ENCODE data around the gene ZNF302.

GRCh38 chr19:34651747-34652146 lies 25.7 kb upstream of the ZNF302 start:
- TF ChIP-seq EZH2 (IDR thresholded peaks at IDR 0.05) (no peak), POLR2AphosphoS5 (IDR thresholded peaks at IDR 0.05; ENCODE audit: borderline replicate concordance, low read depth, low read length) (no peak), FOXP2 (optimal IDR thresholded peaks at IDR 0.05; ENCODE audit: control extremely low read depth, extremely low read length, insufficient read depth) (no peak)

Data from SK-N-MC (cell line).